HEK293 (cell line): Measurements from ENCODE around the gene UBE2V1.

Source experiments
- CTCF ChIA-PET: fragments of 350-600 bp; formaldehyde crosslinking; extraction: SDS; loops from one replicate; lab custom pipeline; 2021; ENCODE audit warnings: antibody characterized with exemption; lab: Yijun Ruan, JAX
- POLR2A ChIA-PET: fragments of 300-600 bp; formaldehyde crosslinking; extraction: SDS; loops from one replicate; lab custom pipeline; 2020; ENCODE audit warnings: antibody characterized with exemption, inconsistent platforms; lab: Yijun Ruan, JAX
- H3K27ac ChIP-seq: fragments of 200-500 bp; sonication (Bioruptor generic); 2 replicates; pipeline ENCODE4 v1.5.1; 2014; ENCODE audit warnings: low read depth, low read length, control low read depth, inconsistent platforms; ENCODE audit errors: extremely low read depth
- H3K36me3 ChIP-seq, 2 experiments: fragments of 200-500 bp in 1 of 2; sonication (Bioruptor generic) in 1 of 2; 1 replicate in 1 of 2; 2 replicates in 1 of 2; pipeline ENCODE4 v1.5.1; 2014 to 2017; ENCODE audit warnings: inconsistent platforms in 2 of 2, low read length in 2 of 2; ENCODE audit not compliant: control insufficient read depth in 2 of 2, insufficient read depth in 1 of 2
- H3K4me1 ChIP-seq: fragments of 200-500 bp; sonication (Bioruptor generic); 2 replicates; pipeline ENCODE4 v1.5.1; 2014; ENCODE audit warnings: mild to moderate bottlenecking, low read length, inconsistent platforms; ENCODE audit not compliant: control insufficient read depth, insufficient read depth
- H3K4me3 ChIP-seq: 2 replicates; pipeline ENCODE4 v1.5.1; 2011; ENCODE audit warnings: low read depth, mild to moderate bottlenecking, control low read depth, low read length, moderate library complexity
- H3K9me3 ChIP-seq: fragments of 200-500 bp; sonication (Bioruptor generic); 2 replicates; pipeline ENCODE4 v1.5.1; 2014; ENCODE audit warnings: low read depth, low read length, inconsistent platforms; ENCODE audit not compliant: control insufficient read depth, insufficient read depth
- EGR2 ChIP-seq: fragments of 450-650 bp; formaldehyde crosslinking; IDR thresholded peaks from 2 replicates; pipeline ENCODE4 v1.5.1; 2016; ENCODE audit warnings: low read depth, missing biosample characterization, missing genetic modification characterization
- GFI1B ChIP-seq: fragments of 450-650 bp; formaldehyde crosslinking; IDR thresholded peaks from 2 replicates; pipeline ENCODE4 v1.5.1; 2016; ENCODE audit warnings: missing biosample characterization, missing genetic modification characterization
- KLF1 ChIP-seq: fragments of 450-650 bp; formaldehyde crosslinking; IDR thresholded peaks from 2 replicates; pipeline ENCODE4 v1.5.1; 2016; ENCODE audit warnings: missing biosample characterization, missing genetic modification characterization
- SETDB1 ChIP-seq: IDR thresholded peaks from one replicate; pipeline ENCODE4 v1.6.1; 2017; ENCODE audit warnings: mild to moderate bottlenecking, low read length, moderate library complexity, mixed read lengths; ENCODE audit not compliant: insufficient read length
- SP2 ChIP-seq: fragments of 450-650 bp; formaldehyde crosslinking; IDR thresholded peaks from 2 replicates; pipeline ENCODE4 v1.5.1; 2016; ENCODE audit warnings: missing biosample characterization, missing genetic modification characterization
- ZFHX2 ChIP-seq: fragments of 450-650 bp; formaldehyde crosslinking; conservative IDR thresholded peaks from 2 replicates; pipeline ENCODE4 v1.5.1; 2016; ENCODE audit warnings: missing biosample characterization, missing genetic modification characterization
- ZFP41 ChIP-seq: fragments of 450-650 bp; formaldehyde crosslinking; IDR thresholded peaks from 2 replicates; pipeline ENCODE4 v1.5.1; 2016; ENCODE audit warnings: missing biosample characterization, missing genetic modification characterization, borderline replicate concordance
- ZIC2 ChIP-seq: fragments of 450-650 bp; formaldehyde crosslinking; IDR thresholded peaks from 2 replicates; pipeline ENCODE4 v1.5.1; 2016; ENCODE audit warnings: missing biosample characterization, missing genetic modification characterization
- ZNF132 ChIP-seq: fragments of 450-650 bp; formaldehyde crosslinking; IDR thresholded peaks from 2 replicates; pipeline ENCODE4 v1.5.1; 2017; ENCODE audit warnings: missing biosample characterization, missing genetic modification characterization, borderline replicate concordance
- ZNF223 ChIP-seq: fragments of 450-650 bp; formaldehyde crosslinking; IDR thresholded peaks from 2 replicates; pipeline ENCODE4 v1.5.1; 2016; ENCODE audit warnings: missing biosample characterization, missing genetic modification characterization
- ZNF529 ChIP-seq: fragments of 450-650 bp; formaldehyde crosslinking; IDR thresholded peaks from 2 replicates; pipeline ENCODE4 v1.5.1; 2017; ENCODE audit warnings: missing genetic modification characterization, missing biosample characterization; ENCODE audit not compliant: insufficient replicate concordance
- ZNF624 ChIP-seq: fragments of 450-650 bp; formaldehyde crosslinking; IDR thresholded peaks from 2 replicates; pipeline ENCODE4 v1.5.1; 2017; ENCODE audit warnings: missing biosample characterization, missing genetic modification characterization
- ZNF768 ChIP-seq: fragments of 450-650 bp; formaldehyde crosslinking; IDR thresholded peaks from 2 replicates; pipeline ENCODE4 v1.5.1; 2018; ENCODE audit warnings: missing biosample characterization, mild to moderate bottlenecking, missing genetic modification characterization
- ZXDB ChIP-seq: fragments of 450-650 bp; formaldehyde crosslinking; IDR thresholded peaks from 2 replicates; pipeline ENCODE4 v1.5.1; 2016; ENCODE audit warnings: missing biosample characterization, missing genetic modification characterization

The UBE2V1 gene

GRCh38 chr20:50042370-50043313 is 70.3 kb downstream of the UBE2V1 start:
- Histone ChIP-seq H3K4me1 (no peaks in the 10 kb centered on the region), H3K27ac (no peak overlapping the region), H3K36me3 (no peaks in the 10 kb centered on the region), H3K4me3 (no peak overlapping the region), H3K9me3 (no peaks in the 10 kb centered on the region)
- TF ChIP-seq ZNF529 (tag by site-specific recombination) (no peak), ZNF223 (no peak), ZNF768 (tag by site-specific recombination) (peak; percentile 69; the same call in 1 of the 2 replicates), ZFP41 (tag by site-specific recombination) (no peak)
- ChIA-PET CTCF (interaction anchor here (0.6 kb wide), 2 partner anchors 143 to 184 kb away, joined by 3 to 4 read pairs; no protein-coding TSS in a partner anchor), POLR2A (no interaction called here)

- ChIA-PET POLR2A (no interaction called here), CTCF (interaction anchor here (0.5 to 0.6 kb wide), 2 partner anchors 43 to 52 kb away, joined by 3 to 5 read pairs; no protein-coding TSS in a partner anchor)
Measured at GRCh38 chr20:50041246-50041873, 71.6 kb downstream of the UBE2V1 start.

DNA sequence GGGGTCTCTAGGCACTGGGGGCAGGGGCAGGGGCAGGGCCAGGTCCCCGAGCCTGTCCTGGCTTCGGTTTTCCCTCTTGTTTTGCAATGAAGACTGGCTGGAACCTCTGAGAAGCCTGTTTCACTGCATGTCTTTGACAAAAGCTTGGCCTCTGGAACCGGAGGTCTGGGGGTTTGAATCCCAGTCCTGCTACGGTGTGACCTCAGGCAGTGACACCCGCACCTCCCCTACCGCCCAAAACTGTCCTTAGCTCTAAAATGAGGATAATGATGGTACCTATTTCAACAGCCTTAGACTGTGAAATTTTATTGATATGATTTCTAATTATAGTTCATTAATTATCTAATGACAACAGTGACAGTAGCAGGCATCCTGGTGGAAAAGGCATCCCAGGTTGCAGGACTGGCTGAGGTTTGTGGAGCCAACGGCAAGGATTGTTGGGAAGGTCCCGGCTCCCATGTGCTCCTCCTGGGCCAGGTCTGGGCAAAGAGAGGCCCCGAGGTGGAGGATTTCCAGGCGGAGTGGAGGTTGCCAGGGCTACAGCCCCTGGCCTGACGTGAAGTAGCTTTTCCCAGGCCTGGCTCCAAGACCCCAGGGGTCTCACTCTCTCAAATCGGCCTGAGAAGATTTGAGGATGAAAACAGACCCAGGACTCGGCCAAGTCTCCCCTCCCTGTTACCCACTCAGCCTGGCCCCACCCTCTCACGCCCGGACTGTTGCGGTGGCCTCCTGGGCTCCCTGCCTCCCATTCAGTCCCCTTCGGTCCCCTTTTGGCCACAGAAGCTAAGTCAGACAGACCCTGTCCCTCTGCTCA is 72.3 kb downstream of the UBE2V1 start:
- Histone ChIP-seq H3K4me3 (no peak overlapping the region), H3K36me3 (no peaks in the 10 kb centered on the region), H3K9me3 (no peaks in the 10 kb centered on the region), H3K27ac (no peak overlapping the region), H3K4me1 (no peaks in the 10 kb centered on the region)
- ChIA-PET CTCF (interaction anchor here (0.5 to 0.6 kb wide), 2 partner anchors 51 to 154 kb away, joined by 3 to 5 read pairs; no protein-coding TSS in a partner anchor), POLR2A (no interaction called here)
- TF ChIP-seq SETDB1 = no peak
- TF ChIP-seq ZXDB (tag by site-specific recombination) = 0 out of 2 replicates have a peak, but pooled peaks have one; percentile 36

More at GRCh38 chr20:50041246-50041873, 71.6 kb downstream of the UBE2V1 start:
- TF ChIP-seq GFI1B (tag by site-specific recombination) (no peak), EGR2 (peak; percentile 63), ZFHX2 (tag by site-specific recombination) (peak; percentile 53), ZNF768 (tag by site-specific recombination) (no peak), ZNF624 (tag by site-specific recombination) (no peak), SP2 (tag by site-specific recombination) (peak; percentile 42), KLF1 (0 out of 2 replicates have a peak, but pooled peaks have one; percentile 13)
- H3K36me3 ChIP-seq = no peaks in the 10 kb centered on the region
- no peaks in the 10 kb centered on the region for H3K9me3 ChIP-seq
- no peak overlapping the region for H3K27ac ChIP-seq
- H3K4me1 ChIP-seq = no peaks in the 10 kb centered on the region
- no peak overlapping the region for H3K4me3 ChIP-seq

DNA sequence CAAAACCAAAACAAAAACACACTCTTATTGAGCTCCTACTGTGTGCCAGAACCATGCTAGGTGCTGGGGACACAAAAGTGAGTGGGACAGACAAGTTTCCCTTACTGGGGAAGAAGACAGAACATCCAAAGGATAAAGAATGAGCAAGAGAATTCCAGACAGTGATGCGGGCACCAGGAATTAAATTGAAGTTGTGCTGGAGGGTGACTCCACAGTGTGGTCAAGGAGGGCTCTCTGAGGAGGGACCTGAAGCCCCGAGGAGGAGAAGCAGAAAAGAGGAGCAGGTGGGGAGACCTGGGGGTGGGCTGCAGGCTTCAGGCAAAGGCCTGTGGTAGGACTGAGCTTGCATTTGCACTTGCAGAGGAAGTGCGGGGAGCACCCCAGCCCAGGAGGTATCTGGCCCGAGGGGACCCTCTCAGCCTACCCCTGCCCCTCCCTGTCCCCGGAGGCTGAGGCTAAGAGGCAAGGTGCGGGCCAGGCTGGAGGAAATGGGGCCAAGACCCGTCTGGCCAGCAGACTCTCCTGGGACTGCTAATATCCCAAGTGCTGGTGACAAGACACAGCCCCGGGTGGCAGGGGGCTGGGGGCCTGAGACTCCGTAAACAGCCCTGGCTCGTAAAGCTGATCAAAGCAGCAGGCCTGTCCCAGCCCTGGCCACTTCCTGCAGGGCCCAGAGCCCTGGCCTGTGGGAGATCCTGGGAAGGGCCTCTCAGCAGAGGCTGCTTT is 73.1 kb downstream of the UBE2V1 start:
- TF ChIP-seq ZNF132 (tag by site-specific recombination) (no peak), ZIC2 (peak; percentile 57)
- Histone ChIP-seq H3K4me1 (no peaks in the 10 kb centered on the region), H3K9me3 (no peaks in the 10 kb centered on the region), H3K36me3 (no peaks in the 10 kb centered on the region), H3K27ac (no peak overlapping the region), H3K4me3 (no peak overlapping the region)
- ChIA-PET CTCF (interaction anchor here (0.5 to 0.6 kb wide), 2 partner anchors 61 to 153 kb away, joined by 3 read pairs; no protein-coding TSS in a partner anchor), POLR2A (no interaction called here)
